Cardiac muscle cell (in vitro differentiated cells and primary cell): ENCODE measurements around the gene SLF2. TPM values are rescaled to one million over a fixed set of nuclear protein-coding genes. Genes with fewer than 3 reads are reported as not detected.
"Not testable (repeated sequence)": the region's sequence is repeated elsewhere in the genome, so short reads cannot be mapped to it uniquely, and the experiment has no call there.

Experiments
- DNase-seq, 2 donors: peaks; one replicate each; pipeline versions ENCODE4 v3.0.0 to v3.0.0-alpha.2; 2010 to 2017; ENCODE audit warnings: low read depth in 1 of 2, low spot score in 1 of 2
- H3K27ac ChIP-seq: fragments of 200-600 bp; sonication (generic); 2 replicates; pipeline ENCODE4 v1.5.1; 2016
- H3K27me3 ChIP-seq: fragments of 200-600 bp; sonication (generic); 2 replicates; pipeline ENCODE4 v1.6.0; 2016; ENCODE audit warnings: control low read depth
- H3K36me3 ChIP-seq: fragments of 200-600 bp; sonication (generic); 2 replicates; pipeline ENCODE4 v1.5.1; 2016; ENCODE audit warnings: control low read depth
- H3K4me1 ChIP-seq: fragments of 200-600 bp; sonication (generic); 2 replicates; pipeline ENCODE4 v1.8.1; 2017; ENCODE audit warnings: low read depth, mild to moderate bottlenecking, mixed run types
- H3K4me3 ChIP-seq: fragments of 200-600 bp; sonication (generic); 2 replicates; pipeline ENCODE4 v1.5.1; 2016; ENCODE audit warnings: mild to moderate bottlenecking
- H3K9me3 ChIP-seq: fragments of 200-600 bp; sonication (generic); 2 replicates; pipeline ENCODE4 v1.5.1; 2017; ENCODE audit warnings: low read depth, mild to moderate bottlenecking, control low read depth
- polyA plus RNA-seq: library from polyadenylated mRNA; unstranded; fragments of >200 nt; fragmentation: Nextera tagmentation; extraction: Ambion mirVana; gene quantifications from 2 replicates; pipeline ENCODE4 v1.2.1, GENCODE V29; 2016
- total RNA-seq: library from RNA; depleted of rRNA; stranded (reverse); fragments of >200 nt; gene quantifications from 2 replicates; pipeline ENCODE4 v1.2.3, GENCODE V29; 2016
- TF ChIP-seq, protein P1 (sequence below): IDR thresholded peaks from 2 replicates; pipeline ENCODE4 v1.5.1; 2012; ENCODE audit warnings: low read depth, mild to moderate bottlenecking, low read length

SLF2 gene
- total and polyA plus RNA-seq, 2 experiments from 2014 or later, result 33.7 to 37.8 TPM

DNA sequence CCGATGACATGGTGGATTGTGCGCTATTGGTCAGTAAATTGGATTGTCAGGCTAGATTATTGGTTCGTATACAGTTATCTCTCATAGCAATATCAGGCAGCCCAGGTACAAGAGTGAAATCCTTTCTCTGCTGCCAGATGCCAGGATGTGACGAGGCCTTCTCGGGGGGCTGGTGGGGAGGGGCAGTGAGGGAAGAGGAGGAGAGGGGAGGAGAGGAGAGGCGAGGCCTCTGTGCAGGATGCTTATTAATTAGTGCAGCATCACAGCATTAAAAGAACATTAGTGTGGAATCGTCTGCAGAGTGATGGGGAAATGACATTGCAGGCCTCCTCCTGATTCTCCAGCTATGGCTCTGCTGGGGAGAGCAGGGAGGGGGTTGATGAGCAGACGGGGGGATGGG lies 30.5 kb upstream of the SLF2 start:
- Histone ChIP-seq H3K27ac (no peak overlapping the region), H3K4me1 (peaks cover 37% of the 10 kb centered on the region), H3K4me3 (no peak overlapping the region), H3K36me3 (no peaks in the 10 kb centered on the region), H3K27me3 (peaks cover 3% of the 10 kb centered on the region), H3K9me3 (no peaks in the 10 kb centered on the region)
- no peak for DNase-seq
- TF ChIP-seq, protein P1, sequence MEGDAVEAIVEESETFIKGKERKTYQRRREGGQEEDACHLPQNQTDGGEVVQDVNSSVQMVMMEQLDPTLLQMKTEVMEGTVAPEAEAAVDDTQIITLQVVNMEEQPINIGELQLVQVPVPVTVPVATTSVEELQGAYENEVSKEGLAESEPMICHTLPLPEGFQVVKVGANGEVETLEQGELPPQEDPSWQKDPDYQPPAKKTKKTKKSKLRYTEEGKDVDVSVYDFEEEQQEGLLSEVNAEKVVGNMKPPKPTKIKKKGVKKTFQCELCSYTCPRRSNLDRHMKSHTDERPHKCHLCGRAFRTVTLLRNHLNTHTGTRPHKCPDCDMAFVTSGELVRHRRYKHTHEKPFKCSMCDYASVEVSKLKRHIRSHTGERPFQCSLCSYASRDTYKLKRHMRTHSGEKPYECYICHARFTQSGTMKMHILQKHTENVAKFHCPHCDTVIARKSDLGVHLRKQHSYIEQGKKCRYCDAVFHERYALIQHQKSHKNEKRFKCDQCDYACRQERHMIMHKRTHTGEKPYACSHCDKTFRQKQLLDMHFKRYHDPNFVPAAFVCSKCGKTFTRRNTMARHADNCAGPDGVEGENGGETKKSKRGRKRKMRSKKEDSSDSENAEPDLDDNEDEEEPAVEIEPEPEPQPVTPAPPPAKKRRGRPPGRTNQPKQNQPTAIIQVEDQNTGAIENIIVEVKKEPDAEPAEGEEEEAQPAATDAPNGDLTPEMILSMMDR, result no peak

DNA sequence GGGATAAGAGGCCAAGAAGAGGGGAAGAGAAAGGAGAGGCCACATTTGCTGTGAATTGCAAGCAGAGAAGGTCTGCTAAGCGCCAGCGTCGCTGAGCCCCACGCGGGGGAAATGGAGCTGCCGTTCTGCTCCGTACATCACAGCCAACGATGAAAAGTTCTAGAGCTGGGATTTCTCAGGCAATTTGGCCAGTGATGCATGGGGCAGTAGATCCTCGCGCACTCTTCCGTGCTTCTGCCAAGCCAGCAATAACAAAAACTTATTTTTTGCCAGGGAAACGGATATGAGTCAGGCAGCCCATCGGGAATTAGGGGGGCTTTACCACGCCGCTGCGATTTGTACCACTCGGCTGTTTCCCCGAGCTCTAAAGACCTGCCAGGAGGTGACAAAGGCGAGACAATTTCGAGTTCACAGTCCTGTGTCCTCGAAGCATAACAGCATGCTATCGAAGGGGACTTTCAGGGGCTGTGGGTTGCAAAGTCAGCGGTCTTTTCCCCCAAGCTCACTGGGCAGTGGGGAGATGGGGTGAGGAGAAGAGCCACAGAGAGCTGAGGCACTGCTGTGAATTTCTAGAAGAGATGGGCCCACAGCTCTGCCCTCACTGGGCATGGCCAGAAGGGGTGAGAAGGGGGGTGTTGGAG lies 30.0 kb upstream of the SLF2 start:
- DNase-seq, result peak in 1 of 2 donors; percentile 76
- TF ChIP-seq, protein P1, result no peak
- no peaks in the 10 kb centered on the region for H3K36me3 ChIP-seq
- no peak overlapping the region for H3K4me3 ChIP-seq
- no peak overlapping the region for H3K27ac ChIP-seq
- H3K9me3 ChIP-seq, result no peaks in the 10 kb centered on the region
- H3K27me3 ChIP-seq, result peaks cover under 1% of the 10 kb centered on the region
- peaks cover 37% of the 10 kb centered on the region for H3K4me1 ChIP-seq

DNA sequence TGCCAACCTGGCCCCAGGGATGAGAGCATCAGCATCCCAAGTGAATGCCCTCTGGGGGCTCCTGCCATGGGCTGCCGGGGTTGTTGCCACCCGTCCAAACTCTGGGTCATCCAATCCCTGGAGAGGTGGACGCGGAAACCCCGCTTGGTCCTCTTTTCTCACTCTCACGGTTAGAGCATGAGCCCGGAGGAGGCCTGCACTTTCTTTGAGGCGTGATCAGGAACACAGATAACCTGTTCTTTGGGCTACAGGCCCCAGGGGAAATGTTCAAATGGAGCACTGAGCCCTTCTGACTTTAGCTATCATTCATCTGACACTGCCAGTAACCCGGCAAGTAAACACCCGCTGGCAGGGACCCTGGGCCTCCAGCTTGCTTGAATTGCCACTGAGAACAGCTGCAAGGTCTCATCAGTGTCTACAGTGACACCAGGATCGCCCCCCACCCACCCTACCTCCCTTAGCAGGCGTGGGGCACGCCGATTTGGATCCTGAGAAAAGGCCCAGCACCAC lies 29.4 kb upstream of the SLF2 start:
- Histone ChIP-seq H3K36me3 (no peaks in the 10 kb centered on the region), H3K9me3 (no peaks in the 10 kb centered on the region), H3K27me3 (no peaks in the 10 kb centered on the region), H3K4me3 (no peak overlapping the region), H3K4me1 (peaks cover 37% of the 10 kb centered on the region), H3K27ac (no peak overlapping the region)
- TF ChIP-seq, protein P1, result no peak
- no peak for DNase-seq

DNA sequence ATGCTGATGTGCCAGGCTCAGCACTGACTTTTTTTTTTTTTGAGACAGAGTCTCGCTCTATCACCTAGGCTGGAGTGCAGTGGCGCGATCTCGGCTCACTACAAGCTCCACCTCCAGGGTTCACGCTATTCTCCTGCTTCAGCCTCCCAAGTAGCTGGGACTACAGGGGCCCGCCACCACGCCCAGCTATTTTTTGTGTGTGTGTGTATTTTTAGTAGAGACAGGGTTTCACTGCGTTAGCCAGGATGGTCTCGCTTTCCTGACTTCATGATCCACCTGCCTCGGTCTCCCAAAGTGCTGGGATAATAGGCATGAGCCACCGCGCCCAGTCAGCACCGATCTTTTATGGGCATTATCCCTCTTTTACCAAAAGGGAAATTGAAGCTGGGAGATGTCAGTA lies 27.2 kb upstream of the SLF2 start:
- H3K27ac ChIP-seq, H3K27me3 ChIP-seq, H3K36me3 ChIP-seq, H3K9me3 ChIP-seq, DNase-seq, H3K4me3 ChIP-seq: not testable (repeated sequence)
- peaks cover 29% of the 10 kb centered on the region for H3K4me1 ChIP-seq

DNA sequence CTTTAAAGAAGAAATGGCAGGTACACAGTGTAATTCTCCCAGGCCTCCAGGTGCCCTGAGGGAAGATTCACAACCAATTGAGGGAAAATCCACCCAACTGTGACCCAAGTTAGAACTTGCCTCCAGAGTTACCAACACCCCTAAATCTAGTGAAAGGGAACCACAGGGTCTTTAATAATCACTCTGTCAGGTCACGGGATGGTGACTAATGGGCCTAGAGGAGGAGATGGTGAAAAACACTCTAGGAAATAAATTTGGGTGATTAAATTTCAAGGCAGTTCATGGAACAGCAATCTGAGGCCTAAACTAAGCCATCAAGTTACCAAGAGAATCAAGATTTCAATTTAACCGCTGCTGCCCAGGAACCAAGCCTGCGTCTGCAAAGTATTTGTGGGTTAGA lies 26.7 kb upstream of the SLF2 start:
- Histone ChIP-seq H3K4me1 (peaks cover 26% of the 10 kb centered on the region), H3K9me3 (no peaks in the 10 kb centered on the region), H3K36me3 (no peaks in the 10 kb centered on the region), H3K27ac (no peak overlapping the region), H3K4me3 (no peak overlapping the region), H3K27me3 (no peaks in the 10 kb centered on the region)
- DNase-seq, result no peak
- TF ChIP-seq, protein P1, result no peak

DNA sequence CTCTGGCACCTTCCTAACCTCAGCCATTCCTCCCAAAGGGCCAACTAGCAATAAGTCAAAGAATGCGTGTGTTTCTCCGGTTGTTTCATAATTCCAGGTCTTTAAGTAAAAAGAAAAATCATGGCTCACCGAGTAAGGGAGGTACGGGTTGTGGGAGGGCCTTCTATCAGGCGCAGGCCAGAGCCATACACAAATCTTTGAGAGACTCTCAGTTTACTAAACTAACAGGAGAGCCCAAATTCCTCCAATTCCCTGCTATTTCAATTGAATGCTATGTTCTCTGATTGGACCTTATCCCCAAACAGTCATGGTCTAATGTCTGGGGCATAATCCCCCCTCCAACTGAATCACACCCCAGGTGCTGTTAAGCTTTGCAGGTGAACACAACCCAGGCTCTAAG lies 26.2 kb upstream of the SLF2 start:
- no peaks in the 10 kb centered on the region for H3K9me3 ChIP-seq
- H3K4me1 ChIP-seq, result peaks cover 22% of the 10 kb centered on the region
- no peaks in the 10 kb centered on the region for H3K36me3 ChIP-seq
- TF ChIP-seq, protein P1, result no peak
- H3K4me3 ChIP-seq, result no peak overlapping the region
- H3K27me3 ChIP-seq, result no peaks in the 10 kb centered on the region
- no peak for DNase-seq
- no peak overlapping the region for H3K27ac ChIP-seq
